Liver (tissue), 9 donors: ENCODE data around the gene CEP63. TPM values are rescaled to one million over a fixed set of nuclear protein-coding genes. Genes with fewer than 3 reads are reported as not detected.
A peak's percentile ranks its signal among the peaks of the same experiment; 100 is the strongest.

Experiments used
- DNase-seq: peaks from one replicate; pipeline ENCODE4 v3.0.0-alpha.2; 2017; ENCODE audit warnings: low spot score
- H3K27ac ChIP-seq, 2 donors: one replicate each; pipeline ENCODE4 v1.7.0; 2013; ENCODE audit warnings: inconsistent platforms in 2 of 2, low read length in 2 of 2, control low read depth in 1 of 2, low read depth in 1 of 2, mild to moderate bottlenecking in 1 of 2
- H3K27me3 ChIP-seq, 4 donors: one replicate each; pipeline versions ENCODE4 v1.6.1 to v1.7.0; 2013; ENCODE audit warnings: low read length in 3 of 4, inconsistent platforms in 1 of 4, mild to moderate bottlenecking in 1 of 4, moderate library complexity in 1 of 4; ENCODE audit not compliant: control insufficient read depth in 4 of 4, insufficient read depth in 4 of 4
- H3K36me3 ChIP-seq, 4 donors: one replicate each; pipeline versions ENCODE4 v1.6.1 to v1.7.0; 2013; ENCODE audit warnings: low read length in 3 of 4, mild to moderate bottlenecking in 3 of 4, low read depth in 1 of 4, moderate library complexity in 1 of 4; ENCODE audit not compliant: control insufficient read depth in 4 of 4, insufficient read depth in 3 of 4
- H3K4me1 ChIP-seq, 4 donors: one replicate each; pipeline versions ENCODE4 v1.6.1 to v1.7.0; 2013; ENCODE audit warnings: low read length in 3 of 4, mild to moderate bottlenecking in 3 of 4, moderate library complexity in 1 of 4; ENCODE audit not compliant: control insufficient read depth in 4 of 4, insufficient read depth in 4 of 4
- H3K4me3 ChIP-seq, 3 donors: one replicate each; pipeline versions ENCODE4 v1.6.1 to v1.7.0; 2013; ENCODE audit warnings: low read length in 3 of 3, control low read depth in 1 of 3, low read depth in 1 of 3, mild to moderate bottlenecking in 1 of 3
- H3K9ac ChIP-seq, 2 donors: one replicate each; pipeline ENCODE4 v1.7.0; 2013; ENCODE audit warnings: low read length in 2 of 2, mild to moderate bottlenecking in 2 of 2, moderate library complexity in 2 of 2, control low read depth in 1 of 2, low read depth in 1 of 2
- H3K9me3 ChIP-seq, 4 donors: one replicate each; pipeline versions ENCODE4 v1.6.1 to v1.7.0; 2013; ENCODE audit warnings: low read length in 3 of 4; ENCODE audit not compliant: control insufficient read depth in 4 of 4
- ATF3 ChIP-seq: IDR thresholded peaks from 2 replicates; pipeline ENCODE4 v1.6.1; 2016; ENCODE audit warnings: antibody characterized with exemption
- CTCF ChIP-seq: fragments of 150-350 bp; IDR thresholded peaks from 2 replicates; pipeline ENCODE4 v1.5.1; 2017; ENCODE audit warnings: improper control_type of control experiment, low read depth, low read length; ENCODE audit not compliant: missing input control
- EGR1 ChIP-seq, 2 donors: IDR thresholded peaks; 2 replicates each; pipeline ENCODE4 v1.6.1; 2016 to 2018; ENCODE audit warnings: antibody characterized with exemption in 2 of 2, low read depth in 2 of 2
- FOXA1 ChIP-seq: IDR thresholded peaks from 2 replicates; pipeline ENCODE4 v1.6.1; 2016; ENCODE audit warnings: antibody characterized with exemption
- FOXA2 ChIP-seq: IDR thresholded peaks from 2 replicates; pipeline ENCODE4 v1.6.1; 2016; ENCODE audit warnings: antibody characterized with exemption
- GABPA ChIP-seq, 2 donors: IDR thresholded peaks in 1 of 2; conservative IDR thresholded peaks in 1 of 2; 2 replicates each; pipeline ENCODE4 v1.6.1; 2016; ENCODE audit warnings: antibody characterized with exemption in 2 of 2, mild to moderate bottlenecking in 1 of 2, moderate library complexity in 1 of 2
- HNF4A ChIP-seq, 2 donors: conservative IDR thresholded peaks; 2 replicates each; pipeline ENCODE4 v1.6.1; 2016; ENCODE audit warnings: antibody characterized with exemption in 2 of 2, mild to moderate bottlenecking in 2 of 2
- HNF4G ChIP-seq: IDR thresholded peaks from 2 replicates; pipeline ENCODE4 v1.6.1; 2016; ENCODE audit warnings: antibody characterized with exemption
- JUND ChIP-seq, 2 donors: IDR thresholded peaks; 2 replicates each; pipeline ENCODE4 v1.6.1; 2016; ENCODE audit warnings: antibody characterized with exemption in 2 of 2
- NR2F2 ChIP-seq: IDR thresholded peaks from 2 replicates; pipeline ENCODE4 v1.6.1; 2016; ENCODE audit warnings: antibody characterized with exemption
- RAD21 ChIP-seq, 2 donors: IDR thresholded peaks; 2 replicates each; pipeline ENCODE4 v1.6.1; 2016; ENCODE audit warnings: antibody characterized with exemption in 2 of 2, mild to moderate bottlenecking in 2 of 2
- REST ChIP-seq: IDR thresholded peaks from 2 replicates; pipeline ENCODE4 v1.6.1; 2016; ENCODE audit warnings: antibody characterized with exemption, mild to moderate bottlenecking
- RXRA ChIP-seq, 2 donors: IDR thresholded peaks; 2 replicates each; pipeline ENCODE4 v1.6.1; 2017 to 2018; ENCODE audit warnings: antibody characterized with exemption in 2 of 2, mild to moderate bottlenecking in 1 of 2
- SP1 ChIP-seq: IDR thresholded peaks from 2 replicates; pipeline ENCODE4 v1.6.1; 2018; ENCODE audit warnings: antibody characterized with exemption, mild to moderate bottlenecking
- TAF1 ChIP-seq: conservative IDR thresholded peaks from 2 replicates; pipeline ENCODE4 v1.6.1; 2016; ENCODE audit warnings: antibody characterized with exemption, mild to moderate bottlenecking
- YY1 ChIP-seq: IDR thresholded peaks from 2 replicates; pipeline ENCODE4 v1.6.1; 2016; ENCODE audit warnings: antibody characterized with exemption, mild to moderate bottlenecking
- ZBTB33 ChIP-seq: IDR thresholded peaks from 2 replicates; pipeline ENCODE4 v1.6.1; 2016; ENCODE audit warnings: antibody characterized with exemption
- WGBS: extraction: QIAGEN DNeasy Blood & Tissue Kit; methylation state at CpG from one replicate; pipeline ENCODE4 v1.1.7; 2013; 5-methylcytosine and 5-hydroxymethylcytosine counted together
- polyA plus RNA-seq, 2 donors: library from polyadenylated mRNA; stranded (reverse) in 1 of 2; unstranded in 1 of 2; fragments of 200-250 nt in 1 of 2; fragments of >200 nt in 1 of 2; fragmentation: Nextera tagmentation in 1 of 2; extraction: Ambion mirVana in 1 of 2; gene quantifications; one replicate each; pipeline versions ENCODE4 v1.2.1 to v1.2.3, GENCODE V29; 2013 to 2015
- total RNA-seq, 2 donors: library from RNA; depleted of rRNA; stranded (reverse); fragments of >200 nt; gene quantifications; one replicate each; pipeline ENCODE4 v1.2.3, GENCODE V29; 2014
- donor health status: healthy.
- donor health status: healthy.
- donor health status: healthy.
- donor health status: healthy.
- donor health status: healthy.

The CEP63 gene
- total and polyA plus RNA-seq, 4 donors: 8.1 to 16.1 (median 12.7) TPM

- Histone ChIP-seq H3K4me3 (no peak overlapping the region), H3K27ac (no peak overlapping the region), H3K4me1 (peaks cover 1 to 9% (median 6%) of the 10 kb centered on the region in 4 donors), H3K9ac (no peak overlapping the region), H3K9me3 (no peaks in the 10 kb centered on the region), H3K36me3 (no peaks in the 10 kb centered on the region), H3K27me3 (no peaks in the 10 kb centered on the region)
- DNase-seq: no peak
- WGBS: 92% methylated on average over 2 of the region's 2 CpGs
- TF ChIP-seq TAF1: no peak
These were observed 44.0 kb upstream of the CEP63 start for GRCh38 chr3:134441821-134442220.

GRCh38 chr3:134445095-134445494 is 40.8 kb upstream of the CEP63 start:
- H3K4me3 ChIP-seq: no peak overlapping the region
- no peaks in the 10 kb centered on the region for H3K36me3 ChIP-seq
- no peak for TF ChIP-seq REST
- no peak for TF ChIP-seq EGR1 (IDR thresholded peaks at IDR 0.05; ENCODE audit: low read depth in 2 of 2)
- TF ChIP-seq NR2F2: no peak
- TF ChIP-seq HNF4A (conservative IDR thresholded peaks at IDR 0.05): no peak
- TF ChIP-seq SP1: no peak
- TF ChIP-seq GABPA (IDR thresholded peaks at IDR 0.05 in 1 of 2, conservative IDR thresholded peaks at IDR 0.05 in 1 of 2): no peak
- TF ChIP-seq CTCF: no peak
- TF ChIP-seq HNF4G: no peak
- TF ChIP-seq RAD21 (IDR thresholded peaks at IDR 0.05): no peak
- H3K27me3 ChIP-seq: no peaks in the 10 kb centered on the region
- DNase-seq: no peak
- peaks cover 1 to 9% (median 6%) of the 10 kb centered on the region in 4 donors for H3K4me1 ChIP-seq
- no peak overlapping the region for H3K27ac ChIP-seq
- no peak overlapping the region for H3K9ac ChIP-seq
- H3K9me3 ChIP-seq: no peaks in the 10 kb centered on the region
- 81% methylated on average over 1 of the region's 1 CpG for WGBS

GRCh38 chr3:134445636-134446035 is 40.2 kb upstream of the CEP63 start:
- DNase-seq: no peak
- 19% methylated on average over 1 of the region's 1 CpG for WGBS
- Histone ChIP-seq H3K4me1 (peaks cover 1 to 9% (median 6%) of the 10 kb centered on the region in 4 donors), H3K36me3 (no peaks in the 10 kb centered on the region), H3K4me3 (no peak overlapping the region), H3K27me3 (no peaks in the 10 kb centered on the region), H3K27ac (no peak overlapping the region), H3K9me3 (no peaks in the 10 kb centered on the region), H3K9ac (no peak overlapping the region)
- TF ChIP-seq HNF4A (conservative IDR thresholded peaks at IDR 0.05): no peak
- TF ChIP-seq YY1: no peak
- TF ChIP-seq RXRA (IDR thresholded peaks at IDR 0.05): peak; percentile 52 to 77
- TF ChIP-seq REST: no peak
- TF ChIP-seq HNF4G: no peak
- no peak for TF ChIP-seq JUND (IDR thresholded peaks at IDR 0.05)
- peak; percentile 35 for TF ChIP-seq SP1
- TF ChIP-seq GABPA (IDR thresholded peaks at IDR 0.05 in 1 of 2, conservative IDR thresholded peaks at IDR 0.05 in 1 of 2): no peak
- TF ChIP-seq RAD21 (IDR thresholded peaks at IDR 0.05): peak; percentile 12 to 40
- no peak for TF ChIP-seq ZBTB33
- no peak for TF ChIP-seq ATF3
- no peak for TF ChIP-seq TAF1
- no peak for TF ChIP-seq FOXA1
- no peak for TF ChIP-seq EGR1 (IDR thresholded peaks at IDR 0.05; ENCODE audit: low read depth in 2 of 2)
- TF ChIP-seq FOXA2: peak; percentile 7
- peak; percentile 71 for TF ChIP-seq NR2F2
